ENCODE measurements around the gene CBX5. TPM values are rescaled to one million over a fixed set of nuclear protein-coding genes. Genes with fewer than 3 reads are reported as not detected.

CBX5 gene
- total RNA-seq (2022; extraction: Qiagen RNA extraction; ENCODE audit: low read depth) = 24.2 to 34.7 TPM (median 30.7 TPM) in 5 replicates

DNA sequence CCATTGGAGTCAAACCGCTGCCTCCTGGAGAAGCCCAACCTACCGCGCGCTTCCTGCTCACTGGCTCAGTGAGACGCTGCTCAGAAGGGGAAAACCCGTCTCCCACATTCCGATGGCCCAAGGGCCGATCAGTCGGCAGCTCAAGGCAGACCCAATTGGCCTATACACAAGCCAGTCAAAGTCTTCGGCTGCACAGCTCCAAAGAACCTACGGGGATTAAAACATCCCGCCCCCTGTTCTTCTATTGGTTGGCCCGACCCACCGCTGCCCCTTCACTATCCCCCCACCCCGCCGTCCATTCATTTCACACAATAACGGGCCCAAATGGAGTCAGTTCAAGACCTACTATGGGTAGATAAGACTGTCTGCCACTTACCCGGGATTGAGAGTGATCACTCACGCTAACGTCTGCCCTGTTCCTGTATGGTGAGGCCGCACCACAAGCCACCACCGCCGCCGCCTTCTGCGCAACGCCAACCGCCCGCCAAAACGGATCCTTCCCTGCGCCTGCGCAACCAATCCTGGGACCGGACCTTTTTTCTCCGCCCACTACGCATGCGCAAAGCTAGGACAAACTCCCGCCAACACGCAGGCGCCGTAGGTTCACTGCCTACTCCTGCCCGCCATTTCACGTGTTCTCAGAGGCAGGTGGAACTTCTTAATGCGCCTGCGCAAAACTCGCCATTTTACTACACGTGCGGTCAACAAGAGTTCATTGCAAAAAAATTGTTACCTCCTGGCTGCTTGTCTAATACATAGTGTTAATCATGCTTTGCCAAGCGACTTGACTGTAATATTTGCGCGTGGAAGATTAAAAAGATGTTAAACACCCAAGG is at the start of gene CBX5:
Gene CBX5, minus strand, starts transcription at position 491 of the 836 bp plus-strand sequence. CDS start 22,472 bp downstream, outside the sequence.

DNA sequence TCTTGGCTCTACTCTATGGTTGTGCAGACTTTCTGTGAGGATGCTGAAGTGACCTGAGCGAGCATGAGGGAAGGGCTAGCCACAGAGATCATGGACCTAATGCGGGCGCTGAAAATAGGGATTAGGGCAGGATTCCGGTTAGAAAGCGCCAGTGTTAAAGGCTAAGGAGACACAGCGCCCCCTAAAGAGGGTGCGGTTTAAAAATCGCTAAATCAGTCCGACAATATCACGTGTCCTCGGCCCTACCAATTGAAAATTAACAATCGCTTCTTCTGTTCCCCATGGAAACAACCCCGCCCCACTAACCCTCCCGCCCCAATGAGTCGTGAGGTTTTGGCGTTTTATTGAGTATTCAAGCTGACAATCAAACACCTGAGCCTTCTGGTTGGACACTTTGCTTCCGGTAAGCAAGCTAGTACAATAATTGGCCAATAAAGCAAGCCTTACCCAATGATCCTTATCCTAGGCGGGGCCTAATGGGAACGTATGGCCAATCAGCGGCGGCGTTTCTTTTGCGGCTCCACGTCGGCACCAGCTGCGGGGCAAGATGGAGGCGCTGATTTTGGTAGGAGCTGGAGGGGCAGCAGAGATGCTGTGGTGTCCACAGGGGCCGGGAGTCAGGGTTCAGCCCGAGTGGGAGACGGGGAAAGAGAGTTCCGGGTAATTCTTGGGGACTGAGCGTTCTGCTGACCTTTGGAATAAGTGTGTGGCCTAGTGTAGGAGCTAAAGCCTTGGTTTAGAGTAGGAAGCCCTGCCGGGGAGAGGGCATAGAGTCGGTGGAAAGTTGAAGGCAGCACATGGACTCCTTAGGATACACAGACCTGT is 44.9 kb upstream of the CBX5 start, which contains the start of gene COPZ1:
Gene COPZ1, plus strand, starts transcription at position 515 of the 825 bp plus-strand sequence. Its CDS starts 33 bp downstream, at position 548.

GRCh38 chr12:54300732-54301427 is 21.0 kb upstream of the CBX5 start, which contains the start of gene NFE2:
Gene NFE2 (minus strand): TSS chr12:54301015. CDS start chr12:54295248, 5,767 bp downstream.

GRCh38 chr12:54280468-54281260 is 742 bp upstream of the CBX5 start, which contains the start of gene HNRNPA1:
Gene HNRNPA1 (plus strand): TSS chr12:54280726. CDS start chr12:54280808, 82 bp downstream.

Other genes with a start within 250 kb of the CBX5 start
- 0.36 to 1.1 TPM (median 0.60 TPM) in 5 replicates for gene HOXC5, start 247.1 kb downstream of the CBX5 start, total RNA-seq (2022; extraction: Qiagen RNA extraction; ENCODE audit: low read depth)
- gene HOXC4, start 226.3 kb downstream of the CBX5 start, total RNA-seq (2022; extraction: Qiagen RNA extraction; ENCODE audit: low read depth) = 2.7 to 4.7 TPM (median 3.9 TPM) in 5 replicates
- 28.8 to 35.2 TPM (median 33.1 TPM) in 5 replicates for gene SMUG1, start 91.1 kb downstream of the CBX5 start, total RNA-seq (2022; extraction: Qiagen RNA extraction; ENCODE audit: low read depth)
- 1,524 to 2,310 TPM (median 1,651 TPM) in 5 replicates for gene HNRNPA1, start 604 bp upstream of the CBX5 start, total RNA-seq (2022; extraction: Qiagen RNA extraction; ENCODE audit: low read depth)
- gene NFE2, start 20.9 kb upstream of the CBX5 start, total RNA-seq (2022; extraction: Qiagen RNA extraction; ENCODE audit: low read depth) = 0.11 to 0.20 TPM (median 0.15 TPM) in 3 of 5 replicates, not detected in the others
- gene COPZ1, start 45.0 kb upstream of the CBX5 start, total RNA-seq (2022; extraction: Qiagen RNA extraction; ENCODE audit: low read depth) = 228 to 292 TPM (median 235 TPM) in 5 replicates
- gene GPR84, start 84.4 kb upstream of the CBX5 start, total RNA-seq (2022; extraction: Qiagen RNA extraction; ENCODE audit: low read depth) = 0.15 TPM in 1 of 5 replicates, not detected in the others
- gene ZNF385A, start 104.6 kb upstream of the CBX5 start, total RNA-seq (2022; extraction: Qiagen RNA extraction; ENCODE audit: low read depth) = 12.8 to 22.1 TPM (median 18.3 TPM) in 5 replicates
- 88.7 to 106 TPM (median 98.1 TPM) in 5 replicates for gene ITGA5, start 139.1 kb upstream of the CBX5 start, total RNA-seq (2022; extraction: Qiagen RNA extraction; ENCODE audit: low read depth)
- gene GTSF1, start 193.5 kb upstream of the CBX5 start, total RNA-seq (2022; extraction: Qiagen RNA extraction; ENCODE audit: low read depth) = not detected in 5 replicates
- gene NCKAP1L, start 217.6 kb upstream of the CBX5 start, total RNA-seq (2022; extraction: Qiagen RNA extraction; ENCODE audit: low read depth) = 0.11 TPM in 1 of 5 replicates, not detected in the others